K562 (cell line): ENCODE measurements around the gene TMEM117. TPM values are rescaled to one million over a fixed set of nuclear protein-coding genes. Genes with fewer than 3 reads are reported as not detected.

Experiments used
- ATAC-seq: fragments of 200-7000 bp; cut with Tn5 transposase; 3 replicates; pipeline ENCODE4 v1.9.1; 2020; ENCODE audit warnings: moderate library complexity
- BruUV-seq: library from RNA; stranded (reverse); fragments of 400-500 nt; replicated peaks from 2 replicates; lab custom pipeline; 2021; lab: Mats Ljungman, UMichigan
- CTCF ChIA-PET: fragments of 300-600 bp; formaldehyde crosslinking; extraction: SDS; loops from one replicate; lab custom pipeline; 2021; ENCODE audit warnings: low intra/inter-chr PET ratio; lab: Yijun Ruan, JAX
- POLR2A ChIA-PET: fragments of 300-600, 350-650 bp; sonication (Branson Sonifier 250); formaldehyde crosslinking; extraction: SDS; loops from one replicate; lab custom pipeline; 2021; ENCODE audit warnings: antibody characterized with exemption, inconsistent platforms; lab: Yijun Ruan, JAX
- DNase-seq, 4 experiments: peaks; one replicate each; pipeline versions ENCODE4 v3.0.0 to v3.0.0-alpha.2; 2011 to 2018; ENCODE audit warnings: low spot score in 3 of 4, mixed read lengths in 3 of 4; ENCODE audit errors: extremely low read depth in 1 of 4
- FAIRE-seq: peaks from 2 replicates; lab custom pipeline; 2011; peaks lifted over from hg19 to GRCh38; lab: Jason Lieb, UNC
- H2AFZ ChIP-seq: 2 replicates; pipeline ENCODE4 v1.6.0; 2011; ENCODE audit warnings: low read depth, low read length, control low read depth, inconsistent platforms
- H3K27ac ChIP-seq: fragments of 200-600 bp; 3 replicates; pipeline ENCODE4 v1.8.0; 2011; ENCODE audit warnings: low read depth, mild to moderate bottlenecking, control low read depth, inconsistent platforms, low read length, moderate library complexity, mixed read lengths; ENCODE audit errors: extremely low read depth
- H3K27me3 ChIP-seq, 2 experiments: fragments of 300-600 bp in 1 of 2; 2 replicates in 1 of 2; 3 replicates in 1 of 2; pipeline versions ENCODE4 v1.6.0 to v1.8.0; 2011; ENCODE audit warnings: inconsistent platforms in 2 of 2, low read length in 2 of 2, mild to moderate bottlenecking in 1 of 2, mixed read lengths in 1 of 2, moderate library complexity in 1 of 2; ENCODE audit not compliant: control insufficient read depth in 2 of 2, insufficient read depth in 2 of 2
- H3K36me3 ChIP-seq: fragments of 300-600 bp; 3 replicates; pipeline ENCODE4 v1.8.0; 2011; ENCODE audit warnings: mild to moderate bottlenecking, low read length, inconsistent platforms; ENCODE audit not compliant: control insufficient read depth, insufficient read depth
- H3K4me1 ChIP-seq, 2 experiments: fragments of 200-600 bp in 1 of 2; replicated peaks in 1 of 2; 2 replicates in 1 of 2; 3 replicates in 1 of 2; pipeline versions ENCODE4 v1.5.1 to v1.8.0; 2011; ENCODE audit warnings: inconsistent platforms in 2 of 2, low read length in 2 of 2, mild to moderate bottlenecking in 1 of 2, mixed read lengths in 1 of 2, moderate library complexity in 1 of 2; ENCODE audit not compliant: control insufficient read depth in 2 of 2, insufficient read depth in 2 of 2
- H3K4me2 ChIP-seq: 2 replicates; pipeline ENCODE4 v1.6.1; 2011; ENCODE audit warnings: low read length, control low read depth, inconsistent platforms, mixed read lengths; ENCODE audit not compliant: insufficient read depth
- H3K4me3 ChIP-seq: fragments of 200-600 bp; sonication (generic), shearing (Covaris generic); 2 replicates; pipeline ENCODE4 v1.5.1; 2016; ENCODE audit warnings: control low read depth, inconsistent platforms
- H3K79me2 ChIP-seq: fragments of 200-600 bp; 3 replicates; pipeline ENCODE4 v1.8.0; 2011; ENCODE audit warnings: low read length, inconsistent platforms; ENCODE audit not compliant: control insufficient read depth, insufficient read depth
- H3K9ac ChIP-seq, 2 experiments: 2 replicates each; pipeline versions ENCODE4 v1.6.0 to v1.6.1; 2011; ENCODE audit warnings: low read depth in 2 of 2, low read length in 2 of 2, control low read depth in 1 of 2, inconsistent platforms in 1 of 2, mild to moderate bottlenecking in 1 of 2, mixed read lengths in 1 of 2; ENCODE audit not compliant: insufficient read depth in 1 of 2
- H3K9me1 ChIP-seq: one replicate; pipeline ENCODE4 v1.6.0; 2011; ENCODE audit warnings: inconsistent platforms, mild to moderate bottlenecking, low read length, moderate library complexity; ENCODE audit not compliant: control insufficient read depth, insufficient read depth
- H3K9me3 ChIP-seq: replicated peaks from 2 replicates; pipeline ENCODE4 v1.5.1; 2011; ENCODE audit warnings: low read depth, low read length, inconsistent platforms; ENCODE audit not compliant: control insufficient read depth, insufficient read depth
- H4K20me1 ChIP-seq: replicated peaks from 2 replicates; pipeline ENCODE4 v1.6.1; 2011; ENCODE audit warnings: low read length, inconsistent platforms, mixed read lengths; ENCODE audit not compliant: control insufficient read depth, insufficient read depth
- ARID2 ChIP-seq: fragments of 450-650 bp; IDR thresholded peaks from 2 replicates; pipeline ENCODE4 v1.6.1; 2017; ENCODE audit warnings: antibody characterized with exemption, mild to moderate bottlenecking
- FOXP1 ChIP-seq: sonication (generic); formaldehyde crosslinking; IDR thresholded peaks from 2 replicates; pipeline ENCODE4 v1.8.0; 2022; ENCODE audit warnings: mild to moderate bottlenecking, missing genetic modification reagents
- GABPB1 ChIP-seq: sonication (generic); formaldehyde crosslinking; IDR thresholded peaks from 2 replicates; pipeline ENCODE4 v1.8.0; 2022; ENCODE audit warnings: mild to moderate bottlenecking, missing genetic modification reagents
- HDAC2 ChIP-seq: fragments of 450-650 bp; IDR thresholded peaks from 2 replicates; pipeline ENCODE4 v1.6.1; 2016; ENCODE audit warnings: mild to moderate bottlenecking
- JUNB ChIP-seq: fragments of 450-650 bp; formaldehyde crosslinking; conservative IDR thresholded peaks from 2 replicates; pipeline ENCODE4 v1.4.0; 2020; ENCODE audit warnings: mild to moderate bottlenecking
- NCOA2 ChIP-seq, 2 experiments: fragments of 450-650 bp; IDR thresholded peaks; 2 replicates each; pipeline ENCODE4 v1.6.1; 2018; ENCODE audit warnings: mild to moderate bottlenecking in 2 of 2, moderate library complexity in 1 of 2; ENCODE audit not compliant: partially characterized antibody in 2 of 2
- POLR2B ChIP-seq: fragments of 450-650 bp; IDR thresholded peaks from 2 replicates; pipeline ENCODE4 v1.6.1; 2018; ENCODE audit warnings: low read depth; ENCODE audit not compliant: partially characterized antibody
- TSC22D4 ChIP-seq: fragments of 450-650 bp; IDR thresholded peaks from 2 replicates; pipeline ENCODE4 v1.6.1; 2016; ENCODE audit warnings: missing genetic modification characterization, missing biosample characterization, control low read depth
- ZNF354B ChIP-seq: fragments of 250-450 bp; sonication (Bioruptor Pico); IDR thresholded peaks from 2 replicates; pipeline ENCODE4 v1.4.0; 2020
- ZNF444 ChIP-seq: fragments of 250-450 bp; sonication (Bioruptor Pico); IDR thresholded peaks from 2 replicates; pipeline ENCODE4 v1.4.0; 2020; ENCODE audit warnings: mild to moderate bottlenecking, moderate library complexity
- ZNF609 ChIP-seq: sonication (generic); formaldehyde crosslinking; IDR thresholded peaks from 2 replicates; pipeline ENCODE4 v1.8.1; 2023; ENCODE audit warnings: missing genetic modification reagents, mild to moderate bottlenecking, borderline replicate concordance
- WGBS: fragments of 100-300 bp; shearing (Covaris generic); methylation state at CpG from one replicate; pipeline ENCODE4 v1.1.6; 2016; ENCODE audit warnings: low coverage, mixed read lengths; ENCODE audit not compliant: insufficient coverage; ENCODE audit errors: missing lambda C conversion rate; 5-methylcytosine and 5-hydroxymethylcytosine counted together
- in situ Hi-C: fragments of 300-500 bp; cut with MboI; formaldehyde crosslinking; loops from 4 replicates; pipeline ENCODE4 v1.15.0; 2018; ENCODE audit warnings: inconsistent platforms, mixed read lengths
- intact Hi-C: fragments of 100-400 bp; cut with micrococcal nuclease; formaldehyde crosslinking; loops from 2 replicates; pipeline ENCODE4 v1.14.2; 2022
- polyA plus RNA-seq, 8 experiments: library from polyadenylated mRNA; depleted of rRNA in 4 of 8; stranded (reverse) in 5 of 8; unstranded in 3 of 8; fragments of >200 nt; fragmentation: Nextera tagmentation in 2 of 8; fragmentation: Illumina TruSeq in 1 of 8; extraction: Ambion mirVana in 2 of 8; extraction: Trizol in 1 of 8; gene quantifications; 2 replicates each; pipeline versions ENCODE4 v1.2.1 to v1.2.3, GENCODE V29; 2011 to 2014; ENCODE audit warnings: inconsistent platforms in 1 of 8, missing spikeins in 1 of 8
- total RNA-seq, 7 experiments: library from RNA; depleted of rRNA in 6 of 7; stranded (reverse); fragments of >200 nt in 6 of 7; fragmentation: Illumina TruSeq in 2 of 7; extraction: Trizol in 2 of 7; gene quantifications; 2 replicates each; pipeline versions ENCODE4 v1.2.1 to v1.2.3, GENCODE V29; 2011 to 2021; ENCODE audit warnings: low replicate concordance in 1 of 7

The TMEM117 gene
- total and polyA plus RNA-seq, 9 of the 15 experiments (the other 6 are each of a cell fraction or from before 2014, with no cell fraction given): 0.31 to 2.8 (median 1.0) TPM

- H3K9me3 ChIP-seq: no peaks in the 10 kb centered on the region; the same call in 1 of the 2 replicates
- no peak overlapping the region for H3K27ac ChIP-seq
- TF ChIP-seq ARID2: no peak
- H2AFZ ChIP-seq: no peak overlapping the region
- no peak overlapping the region for H3K4me2 ChIP-seq
- H3K36me3 ChIP-seq: no peaks in the 10 kb centered on the region
- intact Hi-C loops (no loop called here), in situ Hi-C loops (no loop called here)
- no peak overlapping the region for H3K9ac ChIP-seq
- BruUV-seq: no TSS peak
- no peak overlapping the region for H3K4me3 ChIP-seq
- POLR2A ChIA-PET: no interaction called here
- ATAC-seq (no peak), DNase-seq (no peak), FAIRE-seq (no peak)
- CTCF ChIA-PET: interaction anchor here (0.7 kb wide), 1 partner anchor 1875 kb away, joined by 3 read pairs; no protein-coding TSS in a partner anchor
- no peaks in the 10 kb centered on the region for H4K20me1 ChIP-seq
- no peaks in the 10 kb centered on the region for H3K9me1 ChIP-seq
- no peaks in the 10 kb centered on the region for H3K79me2 ChIP-seq
- H3K27me3 ChIP-seq: no peaks in the 10 kb centered on the region
- H3K4me1 ChIP-seq: no peaks in the 10 kb centered on the region
- WGBS: 0% methylated on average over 4 of the region's 4 CpGs
Observed at GRCh38 chr12:44295958-44296623, 460.2 kb downstream of the TMEM117 start.

GRCh38 chr12:44296624-44297197 lies 460.8 kb downstream of the TMEM117 start:
- no peak for DNase-seq
- H3K9me1 ChIP-seq: no peaks in the 10 kb centered on the region
- H4K20me1 ChIP-seq: no peaks in the 10 kb centered on the region
- H3K9me3 ChIP-seq: no peaks in the 10 kb centered on the region; the same call in 1 of the 2 replicates
- in situ Hi-C loops: no loop called here
- H3K79me2 ChIP-seq: no peaks in the 10 kb centered on the region
- BruUV-seq: no TSS peak
- no peak overlapping the region for H3K4me3 ChIP-seq
- intact Hi-C loops: no loop called here
- H3K27me3 ChIP-seq: no peaks in the 10 kb centered on the region
- no peak overlapping the region for H3K9ac ChIP-seq
- H2AFZ ChIP-seq: no peak overlapping the region
- 8% methylated on average over 4 of the region's 4 CpGs for WGBS
- no peaks in the 10 kb centered on the region for H3K4me1 ChIP-seq
- no peaks in the 10 kb centered on the region for H3K36me3 ChIP-seq
- H3K27ac ChIP-seq: no peak overlapping the region
- CTCF ChIA-PET: no interaction called here
- FAIRE-seq: no peak
- no peak overlapping the region for H3K4me2 ChIP-seq
- POLR2A ChIA-PET: no interaction called here
- ATAC-seq: no peak
- TF ChIP-seq ZNF609 (CRISPR knock-in tag): no peak
- no peak for TF ChIP-seq FOXP1
- no peak for TF ChIP-seq NCOA2 (IDR thresholded peaks at IDR 0.05; ENCODE audit: partially characterized antibody in 2 of 2)
- TF ChIP-seq TSC22D4 (tag): no peak
- TF ChIP-seq POLR2B: no peak
- TF ChIP-seq ZNF354B (CRISPR knock-in tag): no peak
- TF ChIP-seq HDAC2: no peak
- no peak for TF ChIP-seq ZNF444 (CRISPR knock-in tag)
- TF ChIP-seq JUNB: no peak
- TF ChIP-seq GABPB1 (CRISPR knock-in tag): no peak
